Astrocyte of the cerebellum (primary cell): ENCODE results near the gene DNAH9.
A peak's percentile ranks its signal among the peaks of the same experiment; 100 is the strongest.

Experiments
- DNase-seq: peaks from one replicate; pipeline ENCODE4 v3.0.0-alpha.2; 2011; ENCODE audit warnings: low read depth
- H3K4me3 ChIP-seq: 2 replicates; pipeline ENCODE4 v1.5.1; 2011; ENCODE audit warnings: mild to moderate bottlenecking, low read depth, low read length, moderate library complexity
- in situ Hi-C: cut with HindIII; loops from 2 replicates; pipeline ENCODE4 v1.10.0; 2017; ENCODE audit warnings: low sequenced_read_pairs
- TF ChIP-seq, protein P1 (sequence below): IDR thresholded peaks from 2 replicates; pipeline ENCODE4 v1.5.1; 2012; ENCODE audit warnings: low read length, low read depth, moderate library complexity, mild to moderate bottlenecking; ENCODE audit errors: missing control alignments

The DNAH9 gene

DNA sequence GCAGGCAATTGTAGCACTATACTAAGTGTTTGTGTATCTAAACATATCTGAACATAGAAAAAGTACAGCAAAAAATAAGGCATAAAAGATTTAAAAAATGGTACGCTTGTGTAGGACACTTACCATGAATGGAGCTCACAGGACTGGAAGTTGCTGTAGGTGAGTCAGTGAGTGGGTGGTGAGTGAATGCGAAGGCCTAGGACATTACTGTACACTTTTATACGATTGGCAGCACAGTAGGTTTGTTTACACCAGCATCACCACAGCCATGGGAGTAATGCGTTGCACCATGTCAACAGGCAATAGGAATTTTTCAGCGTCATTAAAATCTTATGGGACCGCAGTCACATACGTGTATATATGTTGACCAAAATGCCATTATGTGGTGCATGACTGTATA lies 45.6 kb downstream of the DNAH9 start:
- no peak overlapping the region for H3K4me3 ChIP-seq
- no peak for DNase-seq
- TF ChIP-seq, protein P1, sequence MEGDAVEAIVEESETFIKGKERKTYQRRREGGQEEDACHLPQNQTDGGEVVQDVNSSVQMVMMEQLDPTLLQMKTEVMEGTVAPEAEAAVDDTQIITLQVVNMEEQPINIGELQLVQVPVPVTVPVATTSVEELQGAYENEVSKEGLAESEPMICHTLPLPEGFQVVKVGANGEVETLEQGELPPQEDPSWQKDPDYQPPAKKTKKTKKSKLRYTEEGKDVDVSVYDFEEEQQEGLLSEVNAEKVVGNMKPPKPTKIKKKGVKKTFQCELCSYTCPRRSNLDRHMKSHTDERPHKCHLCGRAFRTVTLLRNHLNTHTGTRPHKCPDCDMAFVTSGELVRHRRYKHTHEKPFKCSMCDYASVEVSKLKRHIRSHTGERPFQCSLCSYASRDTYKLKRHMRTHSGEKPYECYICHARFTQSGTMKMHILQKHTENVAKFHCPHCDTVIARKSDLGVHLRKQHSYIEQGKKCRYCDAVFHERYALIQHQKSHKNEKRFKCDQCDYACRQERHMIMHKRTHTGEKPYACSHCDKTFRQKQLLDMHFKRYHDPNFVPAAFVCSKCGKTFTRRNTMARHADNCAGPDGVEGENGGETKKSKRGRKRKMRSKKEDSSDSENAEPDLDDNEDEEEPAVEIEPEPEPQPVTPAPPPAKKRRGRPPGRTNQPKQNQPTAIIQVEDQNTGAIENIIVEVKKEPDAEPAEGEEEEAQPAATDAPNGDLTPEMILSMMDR = no peak
- in situ Hi-C loops = no loop called here

DNA sequence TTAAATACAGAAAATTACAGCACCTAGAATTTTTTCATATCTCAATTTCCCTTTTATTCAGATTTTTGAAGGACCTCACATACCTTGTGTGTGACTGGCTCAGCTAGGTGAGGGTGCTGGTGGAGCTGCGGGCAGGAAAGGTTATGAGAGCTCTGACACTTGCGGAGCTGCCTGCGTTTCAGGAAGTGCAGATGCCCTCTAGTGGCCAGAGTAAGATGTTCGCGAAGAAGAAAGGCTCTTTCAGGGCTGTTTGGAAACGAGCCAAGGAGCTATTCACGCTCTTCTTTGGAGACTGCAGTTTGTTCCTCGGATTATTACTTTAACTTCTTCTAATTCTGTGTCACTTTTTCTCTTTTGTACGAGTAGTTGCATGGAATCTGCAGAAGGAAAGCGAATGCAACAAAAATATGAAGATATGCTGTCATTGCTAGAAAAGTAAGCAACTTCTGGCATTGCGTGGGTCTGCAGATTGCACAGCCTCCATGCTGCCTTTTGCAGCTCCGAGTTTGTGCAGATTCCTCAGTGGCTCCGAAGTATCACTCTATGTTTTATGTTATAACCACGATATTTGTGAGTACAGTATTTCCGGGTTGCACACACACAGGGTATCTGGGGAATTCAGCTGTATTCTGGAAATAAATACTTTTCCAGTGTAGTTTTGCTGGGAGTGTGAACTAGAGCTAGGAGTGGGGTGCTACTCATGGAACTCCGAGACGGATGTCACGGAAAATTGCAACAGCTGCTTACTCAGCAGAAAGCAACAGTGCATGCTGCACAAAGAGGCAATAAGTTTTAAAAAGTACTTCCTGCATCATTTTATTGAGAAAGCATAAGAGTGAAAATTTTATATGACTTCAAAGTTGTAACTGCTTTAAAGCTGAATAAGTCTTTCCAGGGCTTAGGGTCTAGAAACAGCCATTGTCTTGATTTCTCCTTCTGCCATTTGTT lies 46.3 kb downstream of the DNAH9 start:
- no peak overlapping the region for H3K4me3 ChIP-seq
- peak; percentile 28 for DNase-seq
- TF ChIP-seq, protein P1 = peak; percentile 75
- in situ Hi-C loops = no loop called here

- TF ChIP-seq, protein P1 = no peak
- no peak overlapping the region for H3K4me3 ChIP-seq
- no peak for DNase-seq
- in situ Hi-C loops = no loop called here
Measured at GRCh38 chr17:11645426-11645825, 47.2 kb downstream of the DNAH9 start.

- no peak for DNase-seq
- TF ChIP-seq, protein P1 = no peak
- in situ Hi-C loops = no loop called here
Measured at GRCh38 chr17:11651089-11651488, 52.8 kb downstream of the DNAH9 start.

GRCh38 chr17:11668618-11669017 lies 70.3 kb downstream of the DNAH9 start:
- DNase-seq = no peak
- TF ChIP-seq, protein P1 = no peak
- in situ Hi-C loops = loop anchor here (10.0 kb wide), 1 partner anchor 224 kb away; no protein-coding TSS in a partner anchor
- H3K4me3 ChIP-seq = no peak overlapping the region

More at GRCh38 chr17:11651089-11651488, 52.8 kb downstream of the DNAH9 start:
- H3K4me3 ChIP-seq = no peak overlapping the region

GRCh38 chr17:11671126-11671525 lies 72.9 kb downstream of the DNAH9 start:
- DNase-seq = no peak
- no peak overlapping the region for H3K4me3 ChIP-seq
- in situ Hi-C loops = no loop called here
- TF ChIP-seq, protein P1 = no peak
